Glutamatergic neuron (in vitro differentiated cells): ENCODE measurements around the gene TPSD1. TPM values are rescaled to one million over a fixed set of nuclear protein-coding genes. Genes with fewer than 3 reads are reported as not detected.

Source experiments
- DNase-seq: peaks from one replicate; pipeline ENCODE4 v3.0.0; 2022
- H3K27ac Mint-ChIP-seq: one replicate; pipeline ENCODE4 v1.8.0; 2020; ENCODE audit warnings: mild to moderate bottlenecking, mixed read lengths, inconsistent platforms; ENCODE audit not compliant: unreplicated experiment
- H3K27me3 Mint-ChIP-seq: one replicate; pipeline ENCODE4 v1.8.0; 2020; ENCODE audit warnings: mild to moderate bottlenecking, moderate library complexity, mixed read lengths, inconsistent platforms; ENCODE audit not compliant: unreplicated experiment
- H3K36me3 Mint-ChIP-seq: one replicate; pipeline ENCODE4 v1.8.0; 2020; ENCODE audit warnings: mild to moderate bottlenecking, mixed read lengths, inconsistent platforms; ENCODE audit not compliant: unreplicated experiment
- H3K4me1 Mint-ChIP-seq: one replicate; pipeline ENCODE4 v1.8.0; 2020; ENCODE audit warnings: mild to moderate bottlenecking, low read depth, mixed read lengths, inconsistent platforms; ENCODE audit not compliant: unreplicated experiment
- H3K4me3 Mint-ChIP-seq: one replicate; pipeline ENCODE4 v1.8.0; 2020; ENCODE audit warnings: mild to moderate bottlenecking, mixed read lengths, inconsistent platforms; ENCODE audit not compliant: unreplicated experiment
- H3K9me3 Mint-ChIP-seq: one replicate; pipeline ENCODE4 v1.8.0; 2020; ENCODE audit warnings: mild to moderate bottlenecking, moderate library complexity, mixed read lengths, inconsistent platforms; ENCODE audit not compliant: unreplicated experiment
- CTCF ChIP-seq: fragments of 200-600 bp; sonication (generic); IDR thresholded peaks from one replicate; pipeline ENCODE4 v1.5.0; 2021; ENCODE audit not compliant: partially characterized antibody, unreplicated experiment
- total RNA-seq: library from RNA; stranded (reverse); fragmentation: NEBNext Ultra II Directional; extraction: Animal tissue kit (Norgen Biotek cat#: 25700); gene quantifications from one replicate; pipeline ENCODE4 v1.2.1, GENCODE V29; 2021; ENCODE audit not compliant: unreplicated experiment

Gene TPSD1
- total RNA-seq, 1 donor from 2014 or later, result not detected

- TF ChIP-seq CTCF, result no peak
- DNase-seq, result no peak
- H3K4me3 Mint-ChIP-seq, result no peak overlapping the region
- no peak overlapping the region for H3K27ac Mint-ChIP-seq
- H3K36me3 Mint-ChIP-seq, result no peaks in the 10 kb centered on the region
- H3K4me1 Mint-ChIP-seq, result no peaks in the 10 kb centered on the region
- peaks cover 8% of the 10 kb centered on the region for H3K27me3 Mint-ChIP-seq
- H3K9me3 Mint-ChIP-seq, result peaks cover 6% of the 10 kb centered on the region
Observed at GRCh38 chr16:1217526-1217925, 38.3 kb upstream of the TPSD1 start.

- TF ChIP-seq CTCF, result no peak
- no peaks in the 10 kb centered on the region for H3K36me3 Mint-ChIP-seq
- H3K9me3 Mint-ChIP-seq, result peaks cover 6% of the 10 kb centered on the region
- no peak for DNase-seq
- H3K27ac Mint-ChIP-seq, result no peak overlapping the region
- H3K27me3 Mint-ChIP-seq, result peaks cover 8% of the 10 kb centered on the region
- no peak overlapping the region for H3K4me3 Mint-ChIP-seq
- no peaks in the 10 kb centered on the region for H3K4me1 Mint-ChIP-seq
Observed at GRCh38 chr16:1218061-1218929, 37.6 kb upstream of the TPSD1 start.

DNA sequence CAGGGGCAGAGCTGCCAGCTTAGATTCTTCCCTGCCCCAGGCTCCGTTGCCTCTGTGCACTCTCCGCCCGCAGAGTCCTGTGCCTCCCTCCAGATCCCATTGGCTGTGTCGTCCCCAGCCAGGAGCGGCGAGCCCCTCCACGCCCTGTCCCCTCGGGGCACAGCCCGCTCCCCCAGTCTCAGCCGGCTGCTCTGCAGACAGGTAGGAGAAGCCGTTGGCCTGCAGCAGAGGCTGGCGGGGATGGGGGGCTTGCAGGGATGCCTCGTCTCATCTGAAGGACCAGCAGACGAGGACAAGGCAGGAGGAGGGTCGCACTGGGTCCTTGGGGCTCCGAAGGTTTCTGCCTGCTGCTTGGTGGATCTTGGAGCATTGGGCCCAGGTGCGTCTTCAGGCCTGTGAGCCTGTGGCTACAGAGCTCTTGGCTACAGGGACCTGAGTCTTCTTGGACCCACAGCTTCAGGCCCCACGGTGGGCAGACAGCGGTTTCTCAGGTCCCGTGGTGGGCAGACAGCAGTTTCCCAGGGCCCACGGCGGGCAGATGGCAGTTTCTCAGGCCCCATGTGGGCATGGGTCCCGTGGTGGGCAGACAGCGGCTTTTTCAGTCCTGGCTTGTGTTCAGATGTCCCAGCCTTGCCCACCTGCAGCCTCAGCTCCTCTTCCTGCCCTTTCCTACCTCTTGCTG lies 36.8 kb upstream of the TPSD1 start:
- no peak overlapping the region for H3K4me3 Mint-ChIP-seq
- peaks cover 12% of the 10 kb centered on the region for H3K9me3 Mint-ChIP-seq
- H3K27ac Mint-ChIP-seq, result no peak overlapping the region
- no peak for DNase-seq
- no peaks in the 10 kb centered on the region for H3K4me1 Mint-ChIP-seq
- peaks cover 11% of the 10 kb centered on the region for H3K27me3 Mint-ChIP-seq
- no peak for TF ChIP-seq CTCF
- H3K36me3 Mint-ChIP-seq, result no peaks in the 10 kb centered on the region

DNA sequence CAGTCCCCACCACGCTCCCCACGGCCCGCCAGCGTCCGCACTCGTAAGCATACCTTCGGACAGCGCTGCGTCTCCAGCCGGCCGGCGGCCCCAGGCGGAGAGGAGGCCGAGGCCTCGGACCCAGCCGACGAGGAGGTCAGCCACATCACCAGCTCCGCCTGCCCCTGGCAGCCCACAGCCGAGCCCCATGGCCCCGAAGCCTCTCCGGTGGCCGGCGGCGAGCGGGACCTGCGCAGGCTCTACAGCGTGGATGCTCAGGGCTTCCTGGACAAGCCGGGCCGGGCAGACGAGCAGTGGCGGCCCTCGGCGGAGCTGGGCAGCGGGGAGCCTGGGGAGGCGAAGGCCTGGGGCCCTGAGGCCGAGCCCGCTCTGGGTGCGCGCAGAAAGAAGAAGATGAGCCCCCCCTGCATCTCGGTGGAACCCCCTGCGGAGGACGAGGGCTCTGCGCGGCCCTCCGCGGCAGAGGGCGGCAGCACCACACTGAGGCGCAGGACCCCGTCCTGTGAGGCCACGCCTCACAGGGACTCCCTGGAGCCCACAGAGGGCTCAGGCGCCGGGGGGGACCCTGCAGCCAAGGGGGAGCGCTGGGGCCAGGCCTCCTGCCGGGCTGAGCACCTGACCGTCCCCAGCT lies 35.7 kb upstream of the TPSD1 start:
- peaks cover 11% of the 10 kb centered on the region for H3K27me3 Mint-ChIP-seq
- H3K4me3 Mint-ChIP-seq, result no peak overlapping the region
- no peaks in the 10 kb centered on the region for H3K4me1 Mint-ChIP-seq
- H3K9me3 Mint-ChIP-seq, result peaks cover 12% of the 10 kb centered on the region
- DNase-seq, result no peak
- H3K36me3 Mint-ChIP-seq, result no peaks in the 10 kb centered on the region
- no peak for TF ChIP-seq CTCF
- H3K27ac Mint-ChIP-seq, result no peak overlapping the region
